ENCODE measurements around the gene PHACTR1. TPM values are rescaled to one million over a fixed set of nuclear protein-coding genes. Genes with fewer than 3 reads are reported as not detected.

PHACTR1 gene
- total RNA-seq, 1 experiment from 2014 or later, result 15.5 TPM

GRCh38 chr6:13328875-13329183, 612.3 kb downstream of the PHACTR1 start:
- ATAC-seq, result no peak
- POLR2A ChIA-PET, result interaction anchor here (0.6 to 2.1 kb wide), 6 partner anchors 29 to 286 kb away, joined by 3 to 12 read pairs (median 3); partner anchors contain the start of gene NOL7

GRCh38 chr6:13331516-13332348, 615.2 kb downstream of the PHACTR1 start:
- H3K4me3 Mint-ChIP-seq, result no peak overlapping the region
- peaks cover 2% of the 10 kb centered on the region; the same call in 1 of the 2 replicates for H3K36me3 Mint-ChIP-seq
- H3K27me3 Mint-ChIP-seq (ENCODE audit: low read depth), result no peaks in the 10 kb centered on the region
- ChIA-PET POLR2A (no interaction called here), CTCF (interaction anchor here (1.0 to 1.7 kb wide), 2 partner anchors 15 to 420 kb away, joined by 3 to 5 read pairs; no protein-coding TSS in a partner anchor)
- H3K9me3 Mint-ChIP-seq, result no peaks in the 10 kb centered on the region
- no peak for DNase-seq (ENCODE audit: low spot score)
- no peak overlapping the region for H3K27ac Mint-ChIP-seq
- ATAC-seq, result no peak
- H3K4me1 Mint-ChIP-seq, result peaks cover 21% of the 10 kb centered on the region
- 0 out of 2 replicates have a peak, but pooled peaks have one; percentile 19 for TF ChIP-seq CTCF (IDR thresholded peaks at IDR 0.05)
- TF ChIP-seq E2F5 (CRISPR knock-in tag; IDR thresholded peaks at IDR 0.05), result no peak

More at GRCh38 chr6:13328875-13329183, 612.3 kb downstream of the PHACTR1 start:
- Mint-ChIP-seq H3K9me3 (no peaks in the 10 kb centered on the region), H3K27me3 (ENCODE audit: low read depth) (no peaks in the 10 kb centered on the region), H3K36me3 (peaks cover 21% of the 10 kb centered on the region), H3K4me1 (peaks cover 22% of the 10 kb centered on the region), H3K27ac (peak overlapping the region; percentile 94), H3K4me3 (peak overlapping the region; percentile 89)
- DNase-seq (ENCODE audit: low spot score), result no peak
- CTCF ChIA-PET, result interaction anchor here (1.0 to 2.5 kb wide), 9 partner anchors 50 to 296 kb away, joined by 3 to 20 read pairs (median 4); partner anchors contain the start of genes GFOD1, NOL7 and SIRT5
- no peak for TF ChIP-seq SMAD3 (CRISPR knock-in tag; IDR thresholded peaks at IDR 0.05; ENCODE audit: borderline replicate concordance)
- TF ChIP-seq NR1H2 (CRISPR knock-in tag; IDR thresholded peaks at IDR 0.05), result no peak
- TF ChIP-seq AR (CRISPR knock-in tag; IDR thresholded peaks at IDR 0.05), result no peak
- no peak for TF ChIP-seq JUN (CRISPR knock-in tag; IDR thresholded peaks at IDR 0.05)
- no peak for TF ChIP-seq E2F1 (CRISPR knock-in tag; IDR thresholded peaks at IDR 0.05)
- TF ChIP-seq HMGXB4 (CRISPR knock-in tag; IDR thresholded peaks at IDR 0.05), result no peak
- no peak for TF ChIP-seq ZNF512 (CRISPR knock-in tag; IDR thresholded peaks at IDR 0.05; ENCODE audit: borderline replicate concordance)
- TF ChIP-seq NR2C2 (CRISPR knock-in tag; IDR thresholded peaks at IDR 0.05), result no peak
- no peak for TF ChIP-seq TEAD1 (CRISPR knock-in tag; IDR thresholded peaks at IDR 0.05)
- TF ChIP-seq ZNF416 (CRISPR knock-in tag; IDR thresholded peaks at IDR 0.05), result no peak

All from WTC11 (cell line).